HepG2 (cell line): ENCODE data around the gene GPR137. TPM values are rescaled to one million over a fixed set of nuclear protein-coding genes. Genes with fewer than 3 reads are reported as not detected.

Experiments
- ATAC-seq: fragments of 200-7000 bp; cut with Tn5 transposase; 3 replicates; pipeline ENCODE4 v1.9.1; 2020; ENCODE audit warnings: mild to moderate bottlenecking, moderate library complexity
- BruUV-seq: library from RNA; stranded (reverse); fragments of 400-500 nt; replicated peaks from 2 replicates; lab custom pipeline; 2021; lab: Mats Ljungman, UMichigan
- CTCF ChIA-PET: fragments of 300-600 bp; formaldehyde crosslinking; extraction: SDS; loops from one replicate; lab custom pipeline; 2021; ENCODE audit warnings: low total read pairs, inconsistent platforms, low intra/inter-chr PET ratio; lab: Yijun Ruan, JAX
- POLR2A ChIA-PET: fragments of 350-600 bp; sonication (Branson Sonifier 250); formaldehyde crosslinking; loops from one replicate; lab custom pipeline; 2020; ENCODE audit warnings: antibody characterized with exemption, inconsistent platforms; lab: Yijun Ruan, JAX
- DNase-seq: peaks from one replicate; pipeline ENCODE4 v3.0.0-alpha.2; 2015; ENCODE audit warnings: low spot score
- FAIRE-seq: peaks from 3 replicates; lab custom pipeline; 2011; peaks lifted over from hg19 to GRCh38; lab: Jason Lieb, UNC
- H2AFZ ChIP-seq: one replicate; pipeline ENCODE4 v1.6.1; 2011; ENCODE audit warnings: low read length, inconsistent platforms
- H3K27ac ChIP-seq: fragments of 300-600 bp; 3 replicates; pipeline ENCODE4 v1.8.0; 2011; ENCODE audit warnings: mixed run types, mild to moderate bottlenecking, mixed read lengths, low read length, inconsistent platforms; ENCODE audit not compliant: insufficient read depth; ENCODE audit errors: extremely low read length
- H3K27me3 ChIP-seq, 2 experiments: fragments of 200-600 bp in 1 of 2; 2 replicates in 1 of 2; 3 replicates in 1 of 2; pipeline versions ENCODE4 v1.6.0 to v1.8.0; 2011; ENCODE audit warnings: low read length in 2 of 2, mild to moderate bottlenecking in 2 of 2, moderate library complexity in 2 of 2, inconsistent platforms in 1 of 2; ENCODE audit not compliant: insufficient read depth in 2 of 2, control insufficient read depth in 1 of 2
- H3K36me3 ChIP-seq, 2 experiments: fragments of 200-600 bp in 1 of 2; replicated peaks in 1 of 2; 2 replicates in 1 of 2; 3 replicates in 1 of 2; pipeline versions ENCODE4 v1.5.1 to v1.8.0; 2011; ENCODE audit warnings: low read length in 2 of 2, inconsistent platforms in 1 of 2; ENCODE audit not compliant: insufficient read depth in 2 of 2, control insufficient read depth in 1 of 2
- H3K4me1 ChIP-seq: 2 replicates; pipeline ENCODE4 v1.5.1; 2012; ENCODE audit warnings: low read length, inconsistent platforms; ENCODE audit not compliant: insufficient read depth
- H3K4me2 ChIP-seq: 2 replicates; pipeline ENCODE4 v1.6.0; 2011; ENCODE audit warnings: low read depth, low read length, inconsistent platforms
- H3K4me3 ChIP-seq, 3 experiments: fragments of 200-600 bp in 1 of 3; sonication (generic), shearing (Covaris generic) in 1 of 3; replicated peaks in 1 of 3; 2 replicates each; pipeline ENCODE4 v1.5.1; 2011 to 2016; ENCODE audit warnings: low read length in 3 of 3, inconsistent platforms in 2 of 3, low read depth in 2 of 3, mild to moderate bottlenecking in 2 of 3, control low read depth in 1 of 3, mixed read lengths in 1 of 3; ENCODE audit not compliant: insufficient read depth in 1 of 3
- H3K79me2 ChIP-seq: one replicate; pipeline ENCODE4 v1.6.1; 2011; ENCODE audit warnings: low read length, inconsistent platforms; ENCODE audit not compliant: insufficient read depth
- H3K9ac ChIP-seq: 2 replicates; pipeline ENCODE4 v1.6.0; 2011; ENCODE audit warnings: mild to moderate bottlenecking, low read depth, low read length, inconsistent platforms; ENCODE audit not compliant: insufficient read depth
- H3K9me3 ChIP-seq: 2 replicates; pipeline ENCODE4 v1.5.1; 2012; ENCODE audit warnings: mild to moderate bottlenecking, low read length
- H4K20me1 ChIP-seq: 2 replicates; pipeline ENCODE4 v1.6.0; 2011; ENCODE audit warnings: inconsistent platforms, mild to moderate bottlenecking, low read length, moderate library complexity; ENCODE audit not compliant: insufficient read depth
- ARNT2 ChIP-seq: sonication (generic); formaldehyde crosslinking; IDR thresholded peaks from 2 replicates; pipeline ENCODE4 v1.8.0; 2022; ENCODE audit warnings: mild to moderate bottlenecking, low read depth, missing genetic modification reagents, moderate library complexity
- CREM ChIP-seq, 2 experiments: sonication (generic) in 1 of 2; formaldehyde crosslinking in 1 of 2; IDR thresholded peaks; 2 replicates each; pipeline versions ENCODE4 v1.4.0 to v1.6.1; 2016 to 2020; ENCODE audit warnings: antibody characterized with exemption in 1 of 2, mild to moderate bottlenecking in 1 of 2, missing genetic modification reagents in 1 of 2
- JARID2 ChIP-seq: sonication (generic); formaldehyde crosslinking; IDR thresholded peaks from 2 replicates; pipeline ENCODE4 v1.8.1; 2023; ENCODE audit warnings: missing genetic modification reagents, inconsistent platforms; ENCODE audit not compliant: insufficient replicate concordance
- TMF1 ChIP-seq: sonication (generic); formaldehyde crosslinking; IDR thresholded peaks from 2 replicates; pipeline ENCODE4 v1.8.1; 2022; ENCODE audit warnings: low read depth, missing genetic modification reagents
- YEATS2 ChIP-seq: sonication (generic); formaldehyde crosslinking; IDR thresholded peaks from 2 replicates; pipeline ENCODE4 v1.4.0; 2020; ENCODE audit warnings: missing genetic modification reagents, borderline replicate concordance
- ZFP37 ChIP-seq: sonication (generic); formaldehyde crosslinking; IDR thresholded peaks from 2 replicates; pipeline ENCODE4 v1.4.0; 2020; ENCODE audit warnings: missing genetic modification reagents, borderline replicate concordance
- ZNF235 ChIP-seq: sonication (generic); formaldehyde crosslinking; IDR thresholded peaks from 2 replicates; pipeline ENCODE4 v1.8.1; 2023; ENCODE audit warnings: mild to moderate bottlenecking, missing genetic modification reagents, borderline replicate concordance
- ZNF451 ChIP-seq: sonication (generic); formaldehyde crosslinking; IDR thresholded peaks from 2 replicates; pipeline ENCODE4 v1.5.0; 2020; ENCODE audit warnings: mild to moderate bottlenecking, missing genetic modification reagents
- ZNF552 ChIP-seq: sonication (generic); formaldehyde crosslinking; IDR thresholded peaks from 2 replicates; pipeline ENCODE4 v1.9.0; 2022; ENCODE audit warnings: missing genetic modification reagents, mild to moderate bottlenecking, borderline replicate concordance
- ZSCAN31 ChIP-seq: sonication (generic); formaldehyde crosslinking; IDR thresholded peaks from 2 replicates; pipeline ENCODE4 v1.5.0; 2020; ENCODE audit warnings: low read depth, mild to moderate bottlenecking, missing genetic modification reagents
- WGBS: methylation state at CpG from one replicate; pipeline ENCODE4 v1.1.6; 2017; ENCODE audit warnings: low lambda C conversion rate; 5-methylcytosine and 5-hydroxymethylcytosine counted together
- in situ Hi-C: cut with HindIII; loops from 2 replicates; pipeline ENCODE4 v1.10.0; 2017; ENCODE audit warnings: low pct_unique_long_range_greater_than_20kb; ENCODE audit not compliant: extremely low pct_ligation_motif_present
- intact Hi-C: fragments of 100-400 bp; cut with micrococcal nuclease; formaldehyde crosslinking; loops from one replicate; pipeline ENCODE4 v1.10.0; 2022; ENCODE audit not compliant: unreplicated experiment
- polyA plus RNA-seq, 8 experiments: library from polyadenylated mRNA; depleted of rRNA in 3 of 8; stranded (reverse) in 7 of 8; unstranded in 1 of 8; fragments of >200 nt; fragmentation: Illumina TruSeq in 4 of 8; extraction: Trizol in 4 of 8; gene quantifications; 2 replicates each; pipeline versions ENCODE4 v1.2.1 to v1.2.3, GENCODE V29; 2011 to 2016; ENCODE audit warnings: low read depth in 4 of 8, missing spikeins in 1 of 8, mixed read lengths in 1 of 8; ENCODE audit not compliant: insufficient read depth in 1 of 8
- total RNA-seq, 5 experiments: library from RNA; depleted of rRNA; stranded (reverse); fragments of >200 nt; fragmentation: Illumina TruSeq; extraction: Trizol; gene quantifications; 2 replicates each; pipeline ENCODE4 v1.2.3, GENCODE V29; 2016; ENCODE audit warnings: low read depth in 1 of 5
- TF ChIP-seq, protein P1 (sequence below): sonication (generic); formaldehyde crosslinking; conservative IDR thresholded peaks from 2 replicates; pipeline ENCODE4 v1.8.0; 2022; ENCODE audit warnings: low read depth, missing genetic modification reagents
- TF ChIP-seq, protein P2 (sequence below): sonication (generic); formaldehyde crosslinking; IDR thresholded peaks from 2 replicates; pipeline ENCODE4 v1.4.0; 2020; ENCODE audit warnings: mild to moderate bottlenecking, missing genetic modification reagents

Gene GPR137
- total and polyA plus RNA-seq, 2 of the 13 experiments (the other 11 are each of a cell fraction or from before 2014, with no cell fraction given), result 8.5 to 13.2 TPM

DNA sequence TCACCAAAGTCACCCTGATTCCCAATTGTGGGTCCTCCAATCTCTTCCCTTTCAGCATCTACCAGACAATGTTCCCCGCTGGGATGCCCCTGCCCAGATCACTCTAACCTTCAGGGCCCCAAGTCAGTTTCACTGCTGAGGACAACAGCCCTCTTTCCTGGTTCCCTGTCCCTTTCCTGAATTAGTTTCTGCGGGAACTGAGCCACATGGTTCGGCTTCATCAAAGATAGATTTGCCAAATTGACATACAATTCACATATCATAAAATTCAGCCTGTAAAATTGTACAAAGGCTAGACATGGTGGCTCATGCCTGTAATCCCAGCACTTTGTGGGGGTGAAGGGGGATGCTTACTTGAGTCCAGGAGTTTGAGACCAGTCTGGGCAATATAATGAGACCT is 42.3 kb downstream of the GPR137 start:
- ATAC-seq, result no peak
- BruUV-seq, result no TSS peak
- in situ Hi-C loops, result no loop called here
- POLR2A ChIA-PET, result interaction anchor here (3.2 kb wide), 1 partner anchor 10 kb away, joined by 12 read pairs; the partner anchor contains the start of genes PRDX5 and TRMT112
- no peak overlapping the region for H3K4me3 ChIP-seq
- no peaks in the 10 kb centered on the region for H3K36me3 ChIP-seq
- peaks cover 1 to 7% of the 10 kb centered on the region in 2 experiments; a peak in 3 of 5 replicates for H3K27me3 ChIP-seq
- H3K27ac ChIP-seq, result no peak overlapping the region
- 64% methylated on average over 3 of the region's 3 CpGs for WGBS
- no peaks in the 10 kb centered on the region for H4K20me1 ChIP-seq
- no peak overlapping the region for H3K4me2 ChIP-seq
- peaks cover 22% of the 10 kb centered on the region for H3K4me1 ChIP-seq
- TF ChIP-seq YEATS2 (no peak), ZNF451 (CRISPR knock-in tag) (no peak)
- CTCF ChIA-PET, result no interaction called here
- no peaks in the 10 kb centered on the region for H3K79me2 ChIP-seq
- no peaks in the 10 kb centered on the region for H3K9me3 ChIP-seq
- no peak overlapping the region for H2AFZ ChIP-seq
- intact Hi-C loops, result no loop called here
- no peak for DNase-seq
- no peak overlapping the region for H3K9ac ChIP-seq
- FAIRE-seq, result no peak

DNA sequence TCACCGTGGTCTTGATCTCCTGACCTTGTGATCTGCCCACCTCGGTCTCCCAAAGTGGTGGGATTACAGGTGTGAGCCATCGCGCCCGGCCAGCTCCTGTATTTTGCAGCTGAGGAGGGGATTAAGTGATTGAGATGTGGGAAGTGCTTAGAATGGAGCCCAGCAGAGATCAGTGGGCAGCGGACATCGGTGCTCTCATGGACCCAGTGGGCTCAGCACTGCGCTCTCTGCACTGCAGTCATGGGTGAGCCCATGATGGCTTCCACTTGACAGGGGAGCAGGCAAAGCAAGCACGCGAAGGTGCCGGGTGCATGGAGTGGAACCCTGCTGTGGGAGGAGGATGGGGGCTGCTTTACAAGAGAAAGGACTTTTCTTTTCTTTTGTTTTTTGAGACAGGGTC is 45.2 kb downstream of the GPR137 start:
- no peak overlapping the region for H2AFZ ChIP-seq
- no peak overlapping the region for H3K9ac ChIP-seq
- TF ChIP-seq TMF1 (CRISPR knock-in tag), result no peak
- no peak for TF ChIP-seq JARID2 (CRISPR knock-in tag)
- no peak for TF ChIP-seq ZSCAN31 (CRISPR knock-in tag)
- no peak for TF ChIP-seq ARNT2 (CRISPR knock-in tag)
- no peak for TF ChIP-seq ZNF552 (CRISPR knock-in tag)
- TF ChIP-seq, protein P1, sequence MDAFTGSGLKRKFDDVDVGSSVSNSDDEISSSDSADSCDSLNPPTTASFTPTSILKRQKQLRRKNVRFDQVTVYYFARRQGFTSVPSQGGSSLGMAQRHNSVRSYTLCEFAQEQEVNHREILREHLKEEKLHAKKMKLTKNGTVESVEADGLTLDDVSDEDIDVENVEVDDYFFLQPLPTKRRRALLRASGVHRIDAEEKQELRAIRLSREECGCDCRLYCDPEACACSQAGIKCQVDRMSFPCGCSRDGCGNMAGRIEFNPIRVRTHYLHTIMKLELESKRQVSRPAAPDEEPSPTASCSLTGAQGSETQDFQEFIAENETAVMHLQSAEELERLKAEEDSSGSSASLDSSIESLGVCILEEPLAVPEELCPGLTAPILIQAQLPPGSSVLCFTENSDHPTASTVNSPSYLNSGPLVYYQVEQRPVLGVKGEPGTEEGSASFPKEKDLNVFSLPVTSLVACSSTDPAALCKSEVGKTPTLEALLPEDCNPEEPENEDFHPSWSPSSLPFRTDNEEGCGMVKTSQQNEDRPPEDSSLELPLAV (CRISPR knock-in tag), result no peak
- TF ChIP-seq ZFP37, result no peak
- TF ChIP-seq ZNF235 (CRISPR knock-in tag), result no peak
- TF ChIP-seq, protein P2, sequence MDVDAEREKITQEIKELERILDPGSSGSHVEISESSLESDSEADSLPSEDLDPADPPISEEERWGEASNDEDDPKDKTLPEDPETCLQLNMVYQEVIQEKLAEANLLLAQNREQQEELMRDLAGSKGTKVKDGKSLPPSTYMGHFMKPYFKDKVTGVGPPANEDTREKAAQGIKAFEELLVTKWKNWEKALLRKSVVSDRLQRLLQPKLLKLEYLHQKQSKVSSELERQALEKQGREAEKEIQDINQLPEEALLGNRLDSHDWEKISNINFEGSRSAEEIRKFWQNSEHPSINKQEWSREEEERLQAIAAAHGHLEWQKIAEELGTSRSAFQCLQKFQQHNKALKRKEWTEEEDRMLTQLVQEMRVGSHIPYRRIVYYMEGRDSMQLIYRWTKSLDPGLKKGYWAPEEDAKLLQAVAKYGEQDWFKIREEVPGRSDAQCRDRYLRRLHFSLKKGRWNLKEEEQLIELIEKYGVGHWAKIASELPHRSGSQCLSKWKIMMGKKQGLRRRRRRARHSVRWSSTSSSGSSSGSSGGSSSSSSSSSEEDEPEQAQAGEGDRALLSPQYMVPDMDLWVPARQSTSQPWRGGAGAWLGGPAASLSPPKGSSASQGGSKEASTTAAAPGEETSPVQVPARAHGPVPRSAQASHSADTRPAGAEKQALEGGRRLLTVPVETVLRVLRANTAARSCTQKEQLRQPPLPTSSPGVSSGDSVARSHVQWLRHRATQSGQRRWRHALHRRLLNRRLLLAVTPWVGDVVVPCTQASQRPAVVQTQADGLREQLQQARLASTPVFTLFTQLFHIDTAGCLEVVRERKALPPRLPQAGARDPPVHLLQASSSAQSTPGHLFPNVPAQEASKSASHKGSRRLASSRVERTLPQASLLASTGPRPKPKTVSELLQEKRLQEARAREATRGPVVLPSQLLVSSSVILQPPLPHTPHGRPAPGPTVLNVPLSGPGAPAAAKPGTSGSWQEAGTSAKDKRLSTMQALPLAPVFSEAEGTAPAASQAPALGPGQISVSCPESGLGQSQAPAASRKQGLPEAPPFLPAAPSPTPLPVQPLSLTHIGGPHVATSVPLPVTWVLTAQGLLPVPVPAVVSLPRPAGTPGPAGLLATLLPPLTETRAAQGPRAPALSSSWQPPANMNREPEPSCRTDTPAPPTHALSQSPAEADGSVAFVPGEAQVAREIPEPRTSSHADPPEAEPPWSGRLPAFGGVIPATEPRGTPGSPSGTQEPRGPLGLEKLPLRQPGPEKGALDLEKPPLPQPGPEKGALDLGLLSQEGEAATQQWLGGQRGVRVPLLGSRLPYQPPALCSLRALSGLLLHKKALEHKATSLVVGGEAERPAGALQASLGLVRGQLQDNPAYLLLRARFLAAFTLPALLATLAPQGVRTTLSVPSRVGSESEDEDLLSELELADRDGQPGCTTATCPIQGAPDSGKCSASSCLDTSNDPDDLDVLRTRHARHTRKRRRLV, result no peak
- TF ChIP-seq CREM (IDR thresholded peaks at IDR 0.05), result no peak
- TF ChIP-seq CREM (CRISPR knock-in tag; IDR thresholded peaks at IDR 0.05), result no peak

More for the DNA sequence above, 45.2 kb downstream of the GPR137 start:
- H3K27me3 ChIP-seq, result peaks cover 3 to 7% of the 10 kb centered on the region in 2 experiments; a peak in 3 of 5 replicates
- no peak for ATAC-seq
- no peaks in the 10 kb centered on the region for H4K20me1 ChIP-seq
- DNase-seq, result no peak
- in situ Hi-C loops (no loop called here), intact Hi-C loops (no loop called here)
- POLR2A ChIA-PET, result interaction anchor here (0.8 to 1.9 kb wide), 6 partner anchors 12 to 126 kb away, joined by 4 to 33 read pairs (median 6); partner anchors contain the start of genes FKBP2, PRDX5 and TRMT112
- FAIRE-seq, result no peak
- no peaks in the 10 kb centered on the region for H3K9me3 ChIP-seq
- H3K4me3 ChIP-seq, result no peak overlapping the region
- H3K4me2 ChIP-seq, result no peak overlapping the region
- H3K79me2 ChIP-seq, result no peaks in the 10 kb centered on the region
- WGBS, result 96% methylated on average over 11 of the region's 11 CpGs
- H3K4me1 ChIP-seq, result peaks cover 27% of the 10 kb centered on the region
- no peaks in the 10 kb centered on the region for H3K36me3 ChIP-seq
- H3K27ac ChIP-seq, result no peak overlapping the region
- CTCF ChIA-PET, result no interaction called here
- no TSS peak for BruUV-seq
